BLaER1 (cell line): Measurements from ENCODE around the gene RNF144B.

Experiments
- H3K27ac ChIP-seq: shearing (Covaris generic); formaldehyde crosslinking; 2 replicates; pipeline ENCODE4 v1.8.1; 2022
- H3K27me3 ChIP-seq: shearing (Covaris generic); formaldehyde crosslinking; 2 replicates; pipeline ENCODE4 v1.8.1; 2022
- H3K36me3 ChIP-seq: shearing (Covaris generic); formaldehyde crosslinking; 2 replicates; pipeline ENCODE4 v1.8.1; 2022
- H3K4me1 ChIP-seq: shearing (Covaris generic); formaldehyde crosslinking; 2 replicates; pipeline ENCODE4 v1.8.1; 2022
- H3K4me2 ChIP-seq: shearing (Covaris generic); formaldehyde crosslinking; 2 replicates; pipeline ENCODE4 v1.8.1; 2022
- H3K4me3 ChIP-seq: shearing (Covaris generic); formaldehyde crosslinking; 2 replicates; pipeline ENCODE4 v1.8.1; 2022
- H3K9ac ChIP-seq: shearing (Covaris generic); formaldehyde crosslinking; 2 replicates; pipeline ENCODE4 v1.8.1; 2022
- H3K9me3 ChIP-seq: shearing (Covaris generic); formaldehyde crosslinking; 2 replicates; pipeline ENCODE4 v1.8.1; 2022
- H4K20me1 ChIP-seq: shearing (Covaris generic); formaldehyde crosslinking; 2 replicates; pipeline ENCODE4 v1.8.1; 2022
- Cebpa-rat ChIP-seq: shearing (Covaris generic); IDR thresholded peaks from 2 replicates; pipeline ENCODE4 v1.8.1; 2022

The RNF144B gene

GRCh38 chr6:18491308-18492045 is 104.3 kb downstream of the RNF144B start:
- TF ChIP-seq Cebpa-rat: no peak
- Histone ChIP-seq H3K36me3 (no peaks in the 10 kb centered on the region), H3K9me3 (no peaks in the 10 kb centered on the region), H3K9ac (no peak overlapping the region), H3K4me2 (no peak overlapping the region), H3K27ac (no peak overlapping the region), H3K27me3 (no peaks in the 10 kb centered on the region), H3K4me3 (no peak overlapping the region), H3K4me1 (no peaks in the 10 kb centered on the region), H4K20me1 (no peaks in the 10 kb centered on the region)

- no peak overlapping the region for H3K4me2 ChIP-seq
- H3K27me3 ChIP-seq: no peaks in the 10 kb centered on the region
- H3K36me3 ChIP-seq: no peaks in the 10 kb centered on the region
- H3K4me1 ChIP-seq: no peaks in the 10 kb centered on the region
- no peaks in the 10 kb centered on the region for H4K20me1 ChIP-seq
- no peak overlapping the region for H3K9ac ChIP-seq
- no peak overlapping the region for H3K27ac ChIP-seq
- H3K4me3 ChIP-seq: no peak overlapping the region
- TF ChIP-seq Cebpa-rat: no peak
- H3K9me3 ChIP-seq: no peaks in the 10 kb centered on the region
Observed at GRCh38 chr6:18492972-18493371, 105.8 kb downstream of the RNF144B start.

- no peak overlapping the region for H3K27ac ChIP-seq
- no peaks in the 10 kb centered on the region for H3K4me1 ChIP-seq
- no peak overlapping the region for H3K9ac ChIP-seq
- TF ChIP-seq Cebpa-rat: no peak
- no peaks in the 10 kb centered on the region for H4K20me1 ChIP-seq
- H3K4me2 ChIP-seq: no peak overlapping the region
- no peaks in the 10 kb centered on the region for H3K36me3 ChIP-seq
- H3K9me3 ChIP-seq: no peaks in the 10 kb centered on the region
- H3K27me3 ChIP-seq: no peaks in the 10 kb centered on the region
- H3K4me3 ChIP-seq: no peak overlapping the region
Observed at GRCh38 chr6:18493382-18493891, 106.3 kb downstream of the RNF144B start.

- no peaks in the 10 kb centered on the region for H3K9me3 ChIP-seq
- no peak overlapping the region for H3K27ac ChIP-seq
- H3K4me2 ChIP-seq: no peak overlapping the region
- H3K27me3 ChIP-seq: no peaks in the 10 kb centered on the region
- H3K4me3 ChIP-seq: no peak overlapping the region
- H4K20me1 ChIP-seq: no peaks in the 10 kb centered on the region
- no peak overlapping the region for H3K9ac ChIP-seq
- no peaks in the 10 kb centered on the region for H3K4me1 ChIP-seq
- no peaks in the 10 kb centered on the region for H3K36me3 ChIP-seq
- no peak for TF ChIP-seq Cebpa-rat
Observed at GRCh38 chr6:18493925-18494324, 106.8 kb downstream of the RNF144B start.

- Histone ChIP-seq H3K36me3 (no peaks in the 10 kb centered on the region), H3K27me3 (no peaks in the 10 kb centered on the region), H3K9ac (no peak overlapping the region), H3K4me1 (no peaks in the 10 kb centered on the region), H3K9me3 (no peaks in the 10 kb centered on the region), H3K27ac (no peak overlapping the region), H3K4me3 (no peak overlapping the region), H3K4me2 (no peak overlapping the region), H4K20me1 (no peaks in the 10 kb centered on the region)
- no peak for TF ChIP-seq Cebpa-rat
Observed at GRCh38 chr6:18495236-18495635, 108.1 kb downstream of the RNF144B start.

- no peaks in the 10 kb centered on the region for H3K9me3 ChIP-seq
- no peaks in the 10 kb centered on the region for H3K27me3 ChIP-seq
- H3K27ac ChIP-seq: no peak overlapping the region
- no peaks in the 10 kb centered on the region for H3K4me1 ChIP-seq
- no peaks in the 10 kb centered on the region for H3K36me3 ChIP-seq
- H4K20me1 ChIP-seq: no peaks in the 10 kb centered on the region
- no peak overlapping the region for H3K9ac ChIP-seq
- H3K4me2 ChIP-seq: no peak overlapping the region
- TF ChIP-seq Cebpa-rat: no peak
- H3K4me3 ChIP-seq: no peak overlapping the region
Observed at GRCh38 chr6:18496462-18496861, 109.3 kb downstream of the RNF144B start.

GRCh38 chr6:18497006-18497405 is 109.9 kb downstream of the RNF144B start:
- H3K4me2 ChIP-seq: no peak overlapping the region
- no peak for TF ChIP-seq Cebpa-rat
- no peaks in the 10 kb centered on the region for H3K36me3 ChIP-seq
- no peak overlapping the region for H3K4me3 ChIP-seq
- H4K20me1 ChIP-seq: no peaks in the 10 kb centered on the region
- no peaks in the 10 kb centered on the region for H3K4me1 ChIP-seq
- H3K27ac ChIP-seq: no peak overlapping the region
- H3K27me3 ChIP-seq: no peaks in the 10 kb centered on the region
- H3K9me3 ChIP-seq: no peaks in the 10 kb centered on the region
- no peak overlapping the region for H3K9ac ChIP-seq

GRCh38 chr6:18498408-18498807 is 111.3 kb downstream of the RNF144B start:
- no peaks in the 10 kb centered on the region for H3K36me3 ChIP-seq
- H3K4me3 ChIP-seq: no peak overlapping the region
- TF ChIP-seq Cebpa-rat: no peak
- H3K27ac ChIP-seq: no peak overlapping the region
- H3K9me3 ChIP-seq: no peaks in the 10 kb centered on the region
- no peak overlapping the region for H3K4me2 ChIP-seq
- H3K27me3 ChIP-seq: no peaks in the 10 kb centered on the region
- 0 out of 2 replicates have a peak, but pooled peaks cover 2% of the 10 kb centered on the region for H3K4me1 ChIP-seq
- no peaks in the 10 kb centered on the region for H4K20me1 ChIP-seq
- no peak overlapping the region for H3K9ac ChIP-seq

- Histone ChIP-seq H3K9ac (no peak overlapping the region), H3K27ac (no peak overlapping the region)
- TF ChIP-seq Cebpa-rat: no peak
Observed at GRCh38 chr6:18500921-18501662, 113.9 kb downstream of the RNF144B start.

GRCh38 chr6:18501663-18502013 is 114.5 kb downstream of the RNF144B start:
- Histone ChIP-seq H3K4me1 (0 out of 2 replicates have a peak, but pooled peaks cover 5% of the 10 kb centered on the region), H3K4me2 (no peak overlapping the region; the same call in 1 of the 2 replicates), H3K4me3 (no peak overlapping the region), H3K9ac (no peak overlapping the region), H3K27ac (no peak overlapping the region), H3K9me3 (no peaks in the 10 kb centered on the region), H3K27me3 (no peaks in the 10 kb centered on the region), H4K20me1 (no peaks in the 10 kb centered on the region), H3K36me3 (no peaks in the 10 kb centered on the region)
- no peak for TF ChIP-seq Cebpa-rat

More at GRCh38 chr6:18500921-18501662, 113.9 kb downstream of the RNF144B start:
- no peak overlapping the region for H3K4me3 ChIP-seq
- no peaks in the 10 kb centered on the region for H4K20me1 ChIP-seq
- H3K36me3 ChIP-seq: no peaks in the 10 kb centered on the region
- H3K4me2 ChIP-seq: no peak overlapping the region; the same call in 1 of the 2 replicates
- 0 out of 2 replicates have a peak, but pooled peaks cover 5% of the 10 kb centered on the region for H3K4me1 ChIP-seq
- no peaks in the 10 kb centered on the region for H3K27me3 ChIP-seq
- H3K9me3 ChIP-seq: no peaks in the 10 kb centered on the region
